ENCODE results near the gene LCE1E.

The LCE1E gene

GRCh38 chr1:152760551-152761190, 25.4 kb upstream of the LCE1E start:
- no peak for DNase-seq (ENCODE audit: low read depth in 1 of 2, low spot score in 1 of 2)
- Histone ChIP-seq H3K27me3 (ENCODE audit: insufficient read depth, poor library complexity, severe bottlenecking) (no peaks in the 10 kb centered on the region), H3K4me3 (replicated peaks; ENCODE audit: insufficient read depth, low read length) (no peak overlapping the region), H3K27ac (replicated peaks) (no peak overlapping the region)
- TF ChIP-seq SPI1 (IDR thresholded peaks at IDR 0.05; ENCODE audit: borderline replicate concordance, low read depth) = no peak
- no peak for TF ChIP-seq REST (IDR thresholded peaks at IDR 0.05; ENCODE audit: insufficient replicate concordance, low read depth)
- no peak for TF ChIP-seq POLR2AphosphoS5 (IDR thresholded peaks at IDR 0.05; ENCODE audit: low read depth)
- TF ChIP-seq CTCF (IDR thresholded peaks at IDR 0.05; ENCODE audit: insufficient read depth, low read length) = no peak
- TF ChIP-seq GABPA (IDR thresholded peaks at IDR 0.05; ENCODE audit: low read depth) = no peak

GRCh38 chr1:152761609-152762213, 24.3 kb upstream of the LCE1E start:
- no peak overlapping the region for H3K4me3 ChIP-seq (replicated peaks; ENCODE audit: insufficient read depth, low read length)
- no peak for TF ChIP-seq CTCF (IDR thresholded peaks at IDR 0.05; ENCODE audit: insufficient read depth, low read length)
- no peak overlapping the region for H3K27ac ChIP-seq (replicated peaks)
- H3K27me3 ChIP-seq (ENCODE audit: insufficient read depth, poor library complexity, severe bottlenecking) = no peaks in the 10 kb centered on the region
- DNase-seq (ENCODE audit: low read depth in 1 of 2, low spot score in 1 of 2) = no peak

- DNase-seq (ENCODE audit: low read depth in 1 of 2, low spot score in 1 of 2) = no peak
- TF ChIP-seq REST (IDR thresholded peaks at IDR 0.05; ENCODE audit: insufficient replicate concordance, low read depth) = no peak
- TF ChIP-seq GABPA (IDR thresholded peaks at IDR 0.05; ENCODE audit: low read depth) = no peak
- no peak for TF ChIP-seq SPI1 (IDR thresholded peaks at IDR 0.05; ENCODE audit: borderline replicate concordance, low read depth)
- no peak for TF ChIP-seq CTCF (IDR thresholded peaks at IDR 0.05; ENCODE audit: insufficient read depth, low read length)
- TF ChIP-seq POLR2AphosphoS5 (IDR thresholded peaks at IDR 0.05; ENCODE audit: low read depth) = no peak
Measured at GRCh38 chr1:152768847-152769533, 17.1 kb upstream of the LCE1E start.

More at GRCh38 chr1:152768847-152769533, 17.1 kb upstream of the LCE1E start:
- H3K27ac ChIP-seq (replicated peaks) = no peak overlapping the region
- peaks cover 3% of the 10 kb centered on the region for H3K27me3 ChIP-seq (ENCODE audit: insufficient read depth, poor library complexity, severe bottlenecking)
- H3K4me3 ChIP-seq (replicated peaks; ENCODE audit: insufficient read depth, low read length) = no peak overlapping the region
